Loucy (cell line): ENCODE data around the gene MT1B.

Source experiments
- H2AFZ ChIP-seq: fragments of 200-600 bp; sonication (generic); 2 replicates; pipeline ENCODE4 v1.6.0; 2016; ENCODE audit warnings: antibody characterized with exemption, mild to moderate bottlenecking, low read length, moderate library complexity
- H3F3A ChIP-seq: fragments of 200-600 bp; 2 replicates; pipeline ENCODE4 v1.6.0; 2016; ENCODE audit warnings: antibody characterized with exemption, low read depth, mild to moderate bottlenecking
- H3K27me3 ChIP-seq: fragments of 200-600 bp; sonication (generic); 2 replicates; pipeline ENCODE4 v1.6.1; 2014; ENCODE audit warnings: low read length, mild to moderate bottlenecking; ENCODE audit not compliant: insufficient read depth, poor library complexity, severe bottlenecking
- H3K36me3 ChIP-seq: fragments of 200-600 bp; sonication (generic); 2 replicates; pipeline ENCODE4 v1.6.1; 2016; ENCODE audit warnings: low read length; ENCODE audit not compliant: insufficient read depth
- H3K4me1 ChIP-seq: fragments of 200-600 bp; sonication (generic); 2 replicates; pipeline ENCODE4 v1.5.1; 2014; ENCODE audit warnings: low read length, mild to moderate bottlenecking; ENCODE audit not compliant: insufficient read depth, poor library complexity, severe bottlenecking
- H3K4me2 ChIP-seq: fragments of 200-600 bp; sonication (generic); 2 replicates; pipeline ENCODE4 v1.6.0; 2014; ENCODE audit warnings: antibody characterized with exemption, low read length, low read depth, mild to moderate bottlenecking; ENCODE audit not compliant: poor library complexity, severe bottlenecking
- H3K4me3 ChIP-seq: fragments of 200-600 bp; sonication (generic); 2 replicates; pipeline ENCODE4 v1.5.1; 2014; ENCODE audit warnings: low read length, mild to moderate bottlenecking, mixed read lengths; ENCODE audit not compliant: poor library complexity, severe bottlenecking
- H3K79me2 ChIP-seq: fragments of 200-600 bp; sonication (generic); 2 replicates; pipeline ENCODE4 v1.6.1; 2014; ENCODE audit warnings: low read length; ENCODE audit not compliant: insufficient read depth
- H3K9ac ChIP-seq: fragments of 200-600 bp; sonication (generic); 2 replicates; pipeline ENCODE4 v1.6.0; 2014; ENCODE audit warnings: mild to moderate bottlenecking, low read depth, low read length, moderate library complexity; ENCODE audit not compliant: poor library complexity, severe bottlenecking
- H3K9me2 ChIP-seq: fragments of 200-600 bp; sonication (generic); replicated peaks from 2 replicates; pipeline ENCODE4 v1.6.1; 2016; ENCODE audit warnings: low read depth, low read length, mixed read lengths
- H3K9me3 ChIP-seq: fragments of 200-600 bp; sonication (generic); 2 replicates; pipeline ENCODE4 v1.6.1; 2014; ENCODE audit warnings: mild to moderate bottlenecking, antibody characterized with exemption, low read length, low read depth; ENCODE audit not compliant: insufficient read depth
- H4K20me1 ChIP-seq: fragments of 200-600 bp; sonication (generic); 2 replicates; pipeline ENCODE4 v1.6.0; 2014; ENCODE audit warnings: antibody characterized with exemption, low read length, mild to moderate bottlenecking; ENCODE audit not compliant: insufficient read depth, poor library complexity, severe bottlenecking
- EZH2phosphoT487 ChIP-seq: fragments of 200-600 bp; IDR thresholded peaks from 2 replicates; pipeline ENCODE4 v1.6.1; 2018; ENCODE audit warnings: antibody characterized with exemption, mild to moderate bottlenecking, moderate library complexity, borderline replicate concordance
- TF ChIP-seq, protein P1 (sequence below): fragments of 200-600 bp; sonication (generic); conservative IDR thresholded peaks from 2 replicates; pipeline ENCODE4 v1.5.1; 2014; ENCODE audit warnings: mild to moderate bottlenecking, antibody characterized with exemption, low read length

Gene MT1B

DNA sequence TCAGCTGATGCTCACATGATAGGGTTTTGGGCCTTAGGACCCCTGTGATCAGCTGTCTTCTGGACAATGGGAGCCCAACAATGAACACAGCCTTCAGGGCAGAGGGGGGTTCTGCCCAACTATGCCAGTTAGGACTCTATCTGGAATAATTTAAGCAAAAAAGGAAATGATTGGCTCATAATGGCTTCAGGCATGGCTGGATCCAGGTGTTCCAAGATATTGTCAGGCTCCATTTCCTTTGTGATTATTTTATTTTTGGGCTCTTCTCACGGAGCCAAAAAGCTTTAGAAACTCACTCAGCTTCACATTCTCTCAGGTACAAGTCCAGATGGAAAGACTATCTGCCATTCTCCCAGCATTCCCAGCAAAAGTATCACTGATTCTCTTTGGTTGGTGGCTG is 46.2 kb upstream of the MT1B start:
- H3K79me2 ChIP-seq = peaks cover 7% of the 10 kb centered on the region
- H3K4me2 ChIP-seq = no peak overlapping the region
- no peak overlapping the region for H3K4me3 ChIP-seq
- no peaks in the 10 kb centered on the region for H3F3A ChIP-seq
- H3K36me3 ChIP-seq = no peaks in the 10 kb centered on the region
- no peak overlapping the region for H3K9ac ChIP-seq
- TF ChIP-seq, protein P1, sequence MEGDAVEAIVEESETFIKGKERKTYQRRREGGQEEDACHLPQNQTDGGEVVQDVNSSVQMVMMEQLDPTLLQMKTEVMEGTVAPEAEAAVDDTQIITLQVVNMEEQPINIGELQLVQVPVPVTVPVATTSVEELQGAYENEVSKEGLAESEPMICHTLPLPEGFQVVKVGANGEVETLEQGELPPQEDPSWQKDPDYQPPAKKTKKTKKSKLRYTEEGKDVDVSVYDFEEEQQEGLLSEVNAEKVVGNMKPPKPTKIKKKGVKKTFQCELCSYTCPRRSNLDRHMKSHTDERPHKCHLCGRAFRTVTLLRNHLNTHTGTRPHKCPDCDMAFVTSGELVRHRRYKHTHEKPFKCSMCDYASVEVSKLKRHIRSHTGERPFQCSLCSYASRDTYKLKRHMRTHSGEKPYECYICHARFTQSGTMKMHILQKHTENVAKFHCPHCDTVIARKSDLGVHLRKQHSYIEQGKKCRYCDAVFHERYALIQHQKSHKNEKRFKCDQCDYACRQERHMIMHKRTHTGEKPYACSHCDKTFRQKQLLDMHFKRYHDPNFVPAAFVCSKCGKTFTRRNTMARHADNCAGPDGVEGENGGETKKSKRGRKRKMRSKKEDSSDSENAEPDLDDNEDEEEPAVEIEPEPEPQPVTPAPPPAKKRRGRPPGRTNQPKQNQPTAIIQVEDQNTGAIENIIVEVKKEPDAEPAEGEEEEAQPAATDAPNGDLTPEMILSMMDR = no peak
- no peak for TF ChIP-seq EZH2phosphoT487
- peaks cover 15% of the 10 kb centered on the region for H3K4me1 ChIP-seq
- no peaks in the 10 kb centered on the region for H4K20me1 ChIP-seq
- H3K27me3 ChIP-seq = no peaks in the 10 kb centered on the region
- no peaks in the 10 kb centered on the region for H3K9me3 ChIP-seq
- no peak overlapping the region for H2AFZ ChIP-seq
- H3K9me2 ChIP-seq = no peaks in the 10 kb centered on the region

DNA sequence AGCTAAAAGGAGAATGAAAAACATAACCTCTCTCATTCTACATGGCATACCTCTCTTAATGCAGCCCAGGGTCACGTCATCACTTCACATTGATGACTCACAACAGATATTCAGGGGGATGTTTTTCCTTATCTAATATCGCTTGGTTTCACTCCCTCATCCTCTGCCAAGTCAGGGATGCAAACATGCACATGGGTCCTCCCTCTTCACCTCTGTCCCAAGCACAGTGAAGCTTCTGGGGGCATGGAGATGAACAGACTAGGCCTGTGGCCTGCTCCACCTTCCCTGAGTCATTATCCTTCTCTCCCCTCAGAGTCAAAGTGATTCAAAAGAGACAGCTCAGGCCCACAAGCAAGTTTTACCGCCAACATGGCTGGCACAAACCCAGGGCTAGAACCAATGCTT is 45.6 kb upstream of the MT1B start:
- Histone ChIP-seq H3K4me3 (no peak overlapping the region), H2AFZ (no peak overlapping the region), H3K27me3 (no peaks in the 10 kb centered on the region), H4K20me1 (no peaks in the 10 kb centered on the region), H3K9ac (no peak overlapping the region), H3K4me2 (no peak overlapping the region), H3K9me3 (no peaks in the 10 kb centered on the region), H3F3A (no peaks in the 10 kb centered on the region), H3K79me2 (peaks cover 7% of the 10 kb centered on the region), H3K36me3 (no peaks in the 10 kb centered on the region), H3K4me1 (peaks cover 19% of the 10 kb centered on the region), H3K9me2 (no peaks in the 10 kb centered on the region)
- TF ChIP-seq, protein P1 = no peak
- TF ChIP-seq EZH2phosphoT487 = no peak

DNA sequence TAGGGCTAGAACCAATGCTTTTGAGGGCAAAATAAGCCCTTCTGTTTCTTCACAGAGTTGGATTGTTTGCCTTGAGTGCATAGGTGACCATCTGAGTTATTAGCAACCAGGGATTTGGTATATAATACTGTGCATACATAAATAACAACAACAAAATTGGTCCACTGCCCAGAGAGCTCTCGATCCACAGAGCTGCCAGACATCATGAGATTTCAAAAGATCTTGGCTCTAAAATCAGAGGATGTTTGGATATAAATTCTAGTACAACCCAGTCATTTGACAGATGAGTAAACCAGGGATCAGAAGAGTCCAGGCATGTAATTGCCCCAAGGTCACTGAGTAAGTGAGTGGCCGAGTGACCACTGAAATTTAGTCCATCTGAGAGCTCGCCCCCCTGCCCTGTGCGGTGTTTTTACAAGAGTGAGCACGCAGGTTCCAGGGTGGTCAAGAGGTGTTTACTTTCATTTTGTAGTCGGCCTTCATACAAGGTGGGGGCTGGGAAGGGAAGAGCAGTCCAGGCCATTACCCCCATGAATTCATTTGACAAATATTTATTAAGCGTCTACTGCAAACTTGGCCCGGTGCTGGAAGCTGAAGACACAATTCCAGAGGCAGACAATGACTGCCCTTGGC is 45.1 kb upstream of the MT1B start:
- peaks cover 7% of the 10 kb centered on the region for H3K79me2 ChIP-seq
- no peaks in the 10 kb centered on the region for H3K9me3 ChIP-seq
- no peaks in the 10 kb centered on the region for H3F3A ChIP-seq
- no peak overlapping the region for H3K9ac ChIP-seq
- no peaks in the 10 kb centered on the region for H3K36me3 ChIP-seq
- no peak overlapping the region for H2AFZ ChIP-seq
- no peaks in the 10 kb centered on the region for H3K9me2 ChIP-seq
- H3K4me3 ChIP-seq = no peak overlapping the region
- TF ChIP-seq, protein P1 = no peak
- TF ChIP-seq EZH2phosphoT487 = no peak
- no peaks in the 10 kb centered on the region for H3K27me3 ChIP-seq
- H4K20me1 ChIP-seq = no peaks in the 10 kb centered on the region
- H3K4me1 ChIP-seq = peaks cover 19% of the 10 kb centered on the region
- H3K4me2 ChIP-seq = no peak overlapping the region
